Naive thymus-derived CD8-positive, alpha-beta T cell (primary cell): Measurements from ENCODE around the gene PEX16. TPM values are rescaled to one million over a fixed set of nuclear protein-coding genes. Genes with fewer than 3 reads are reported as not detected.

Source experiments
- ATAC-seq, 2 donors: fragments of 150-1000 bp; cut with Tn5 transposase in 1 of 2; sonication (Bioruptor Pico), chemical (Tn5 transposase) in 1 of 2; 1 replicate in 1 of 2; 2 replicates in 1 of 2; pipeline ENCODE4 v1.10.0; 2021; ENCODE audit warnings: mild to moderate bottlenecking in 2 of 2, moderate library complexity in 2 of 2
- POLR2A ChIA-PET: fragments of 350-600 bp; sonication (Branson Sonifier 250); formaldehyde crosslinking; loops from one replicate; lab custom pipeline; 2021; ENCODE audit warnings: antibody characterized with exemption; lab: Charles Lee
- DNase-seq, 10 donors: peaks; one replicate each; pipeline versions ENCODE4 v3.0.0 to v3.0.0-alpha.2; 2020 to 2022
- H3K27ac Mint-ChIP-seq, 10 donors: one replicate each; pipeline ENCODE4 v1.8.0; 2020 to 2022; ENCODE audit warnings: mild to moderate bottlenecking in 10 of 10, mixed read lengths in 10 of 10, moderate library complexity in 4 of 10, inconsistent platforms in 1 of 10
- H3K27me3 Mint-ChIP-seq, 5 donors: one replicate each; pipeline ENCODE4 v1.8.0; 2021 to 2022; ENCODE audit warnings: mixed read lengths in 5 of 5
- H3K36me3 Mint-ChIP-seq, 3 donors: one replicate each; pipeline ENCODE4 v1.8.0; 2020 to 2022; ENCODE audit warnings: mixed read lengths in 3 of 3, mild to moderate bottlenecking in 2 of 3, inconsistent platforms in 1 of 3
- H3K4me1 Mint-ChIP-seq, 4 donors: one replicate each; pipeline ENCODE4 v1.8.0; 2021 to 2022; ENCODE audit warnings: mixed read lengths in 4 of 4
- H3K4me3 Mint-ChIP-seq, 10 donors: one replicate each; pipeline ENCODE4 v1.8.0; 2020 to 2022; ENCODE audit warnings: mild to moderate bottlenecking in 10 of 10, mixed read lengths in 10 of 10, moderate library complexity in 6 of 10, inconsistent platforms in 1 of 10
- H3K9me3 Mint-ChIP-seq, 9 donors: one replicate each; pipeline ENCODE4 v1.8.0; 2020 to 2022; ENCODE audit warnings: mixed read lengths in 9 of 9, mild to moderate bottlenecking in 3 of 9, inconsistent platforms in 1 of 9, moderate library complexity in 1 of 9
- polyA plus RNA-seq, 3 donors: library from polyadenylated mRNA; unstranded; fragments of 300-500 nt; fragmentation: Illumina TruSeq; gene quantifications; one replicate each; pipeline ENCODE4 v1.2.3, GENCODE V29; 2021
- total RNA-seq, 8 experiments: library from RNA in 2 of 8; stranded (reverse) in 2 of 8; gene quantifications; one replicate each; pipeline ENCODE4 v1.2.3 and lab custom pipeline; 2021 to 2026

PEX16 gene
- total and polyA plus RNA-seq, 5 experiments from 2014 or later, result 46.1 to 74.1 (median 54.1) TPM

- Mint-ChIP-seq H3K4me1 (peaks cover 0 to 5% (median 0%) of the 10 kb centered on the region in 4 donors), H3K27me3 (no peaks in the 10 kb centered on the region), H3K4me3 (no peak overlapping the region), H3K9me3 (no peaks in the 10 kb centered on the region), H3K36me3 (peaks cover 27 to 95% (median 56%) of the 10 kb centered on the region in 3 donors), H3K27ac (no peak overlapping the region)
- ATAC-seq, result no peak
- POLR2A ChIA-PET, result no interaction called here
- DNase-seq, result no peak
Measured at GRCh38 chr11:45876401-45876800, 41.3 kb downstream of the PEX16 start.

- ATAC-seq, result peak; percentile 60 to 62
- H3K27ac Mint-ChIP-seq, result no peak overlapping the region
- H3K9me3 Mint-ChIP-seq, result no peaks in the 10 kb centered on the region
- peak in 4 of 10 donors; percentile 11 to 33 (median 16) for DNase-seq
- H3K4me3 Mint-ChIP-seq, result no peak overlapping the region
- peaks cover 17 to 96% (median 53%) of the 10 kb centered on the region in 3 donors for H3K36me3 Mint-ChIP-seq
- POLR2A ChIA-PET, result interaction anchor here (0.6 kb wide), 1 partner anchor 104 kb away, joined by 4 read pairs; no protein-coding TSS in a partner anchor
- H3K27me3 Mint-ChIP-seq, result no peaks in the 10 kb centered on the region
- H3K4me1 Mint-ChIP-seq, result peaks cover 0 to 4% (median 0%) of the 10 kb centered on the region in 4 donors
Measured at GRCh38 chr11:45872651-45873356, 44.9 kb downstream of the PEX16 start.

- DNase-seq, result no peak
- peaks cover 0 to 6% (median 0%) of the 10 kb centered on the region in 4 donors for H3K4me1 Mint-ChIP-seq
- ATAC-seq, result no peak
- POLR2A ChIA-PET, result interaction anchor here (0.8 kb wide), 1 partner anchor 13 kb away, joined by 3 read pairs; no protein-coding TSS in a partner anchor
- no peaks in the 10 kb centered on the region for H3K27me3 Mint-ChIP-seq
- peak overlapping the region in 1 of 10 donors; percentile 41 for H3K4me3 Mint-ChIP-seq
- peak overlapping the region in 3 of 10 donors; percentile 13 to 46 (median 45) for H3K27ac Mint-ChIP-seq
- H3K36me3 Mint-ChIP-seq, result peaks cover 9 to 95% (median 55%) of the 10 kb centered on the region in 3 donors
- no peaks in the 10 kb centered on the region for H3K9me3 Mint-ChIP-seq
Measured at GRCh38 chr11:45871638-45872037, 46.0 kb downstream of the PEX16 start.

- POLR2A ChIA-PET, result no interaction called here
- no peak for DNase-seq
- H3K27me3 Mint-ChIP-seq, result no peaks in the 10 kb centered on the region
- peaks cover 11 to 95% (median 50%) of the 10 kb centered on the region in 3 donors for H3K36me3 Mint-ChIP-seq
- no peak overlapping the region for H3K27ac Mint-ChIP-seq
- H3K4me1 Mint-ChIP-seq, result peaks cover 0 to 9% (median 0%) of the 10 kb centered on the region in 4 donors
- no peak overlapping the region for H3K4me3 Mint-ChIP-seq
- ATAC-seq, result no peak
- no peaks in the 10 kb centered on the region for H3K9me3 Mint-ChIP-seq
Measured at GRCh38 chr11:45870706-45871105, 47.0 kb downstream of the PEX16 start.

- H3K4me3 Mint-ChIP-seq, result no peak overlapping the region
- POLR2A ChIA-PET, result no interaction called here
Measured at GRCh38 chr11:45869551-45869950, 48.1 kb downstream of the PEX16 start.

GRCh38 chr11:45864041-45864440 lies 53.6 kb downstream of the PEX16 start:
- no peaks in the 10 kb centered on the region for H3K9me3 Mint-ChIP-seq
- H3K27me3 Mint-ChIP-seq, result no peaks in the 10 kb centered on the region
- H3K36me3 Mint-ChIP-seq, result peaks cover 5 to 92% (median 42%) of the 10 kb centered on the region in 3 donors
- H3K27ac Mint-ChIP-seq, result no peak overlapping the region
- H3K4me1 Mint-ChIP-seq, result peaks cover 0 to 9% (median under 1%) of the 10 kb centered on the region in 4 donors
- H3K4me3 Mint-ChIP-seq, result no peak overlapping the region
- no peak for ATAC-seq
- POLR2A ChIA-PET, result no interaction called here
- DNase-seq, result no peak

More at GRCh38 chr11:45869551-45869950, 48.1 kb downstream of the PEX16 start:
- Mint-ChIP-seq H3K4me1 (peaks cover 0 to 9% (median 0%) of the 10 kb centered on the region in 4 donors), H3K36me3 (peaks cover 5 to 93% (median 49%) of the 10 kb centered on the region in 3 donors), H3K9me3 (no peaks in the 10 kb centered on the region), H3K27me3 (no peaks in the 10 kb centered on the region), H3K27ac (no peak overlapping the region)
- DNase-seq (no peak), ATAC-seq (no peak)

GRCh38 chr11:45860764-45861510 lies 56.7 kb downstream of the PEX16 start:
- no peak for ATAC-seq
- Mint-ChIP-seq H3K27me3 (no peaks in the 10 kb centered on the region), H3K9me3 (no peaks in the 10 kb centered on the region), H3K4me3 (no peak overlapping the region), H3K4me1 (peaks cover 0 to 5% (median 1%) of the 10 kb centered on the region in 4 donors), H3K27ac (peak overlapping the region in 1 of 10 donors; percentile 13), H3K36me3 (peaks cover 6 to 92% (median 43%) of the 10 kb centered on the region in 3 donors)
- DNase-seq, result no peak
- POLR2A ChIA-PET, result interaction anchor here (0.7 to 1.3 kb wide), 2 partner anchors 10 to 13 kb away, joined by 3 read pairs; no protein-coding TSS in a partner anchor

GRCh38 chr11:45860348-45860747 lies 57.3 kb downstream of the PEX16 start:
- H3K36me3 Mint-ChIP-seq, result peaks cover 4 to 92% (median 43%) of the 10 kb centered on the region in 3 donors
- H3K4me1 Mint-ChIP-seq, result peaks cover 0 to 6% (median 1%) of the 10 kb centered on the region in 4 donors
- H3K27ac Mint-ChIP-seq, result peak overlapping the region in 1 of 10 donors; percentile 13
- H3K4me3 Mint-ChIP-seq, result no peak overlapping the region
- DNase-seq, result no peak
- POLR2A ChIA-PET, result interaction anchor here (1.3 kb wide), 1 partner anchor 9 kb away, joined by 3 read pairs; no protein-coding TSS in a partner anchor
- no peaks in the 10 kb centered on the region for H3K9me3 Mint-ChIP-seq
- H3K27me3 Mint-ChIP-seq, result no peaks in the 10 kb centered on the region
- no peak for ATAC-seq

Other genes starting within 250 kb of the PEX16 start
- 10 to 100 TPM; 11.8 to 12.3 TPM for gene SLC35C1, start 112.7 kb downstream of the PEX16 start, total RNA-seq
- 10 to 100 TPM in 1 of 3 donors, 1 to 10 TPM in 2; 5.6 to 10.0 (median 8.4) TPM for gene SLC35C1, start 112.7 kb downstream of the PEX16 start, polyA plus RNA-seq
- 10 to 100 TPM; 59.5 to 64.5 TPM for gene CRY2, start 70.4 kb downstream of the PEX16 start, total RNA-seq
- gene CRY2, start 70.4 kb downstream of the PEX16 start, polyA plus RNA-seq, result 10 to 100 TPM; 24.3 to 33.4 (median 30.3) TPM
- gene MAPK8IP1, start 32.2 kb downstream of the PEX16 start, total RNA-seq, result 1 to 10 TPM; 1.6 to 2.1 TPM
- not detected for gene MAPK8IP1, start 32.2 kb downstream of the PEX16 start, polyA plus RNA-seq
- 1 to 10 TPM; 3.1 to 3.4 TPM for gene FREY1, start 10.6 kb downstream of the PEX16 start, total RNA-seq
- not detected for gene FREY1, start 10.6 kb downstream of the PEX16 start, polyA plus RNA-seq
- 1 to 10 TPM; 4.1 to 5.6 TPM for gene LARGE2, start 4.8 kb upstream of the PEX16 start, total RNA-seq
- 1 to 10 TPM in 2 of 3 donors, under 1 TPM in 1; 0.71 to 2.0 (median 1.7) TPM for gene LARGE2, start 4.8 kb upstream of the PEX16 start, polyA plus RNA-seq
- gene PHF21A, start 203.6 kb upstream of the PEX16 start, total RNA-seq, result 10 to 100 TPM; 55.7 to 60.7 TPM
- gene PHF21A, start 203.6 kb upstream of the PEX16 start, polyA plus RNA-seq, result 1 to 10 TPM; 4.9 to 9.2 (median 6.6) TPM